Activated CD4-positive, alpha-beta T cell treated with anti-CD3 and anti-CD28 coated beads for 24 hours (primary cell): ENCODE results near the gene HES7.

ENCODE experiments used
- DNase-seq, 2 donors: peaks; one replicate each; pipeline ENCODE4 v3.0.0-alpha.2; 2020; ENCODE audit warnings: low read depth in 2 of 2

Gene HES7

DNA sequence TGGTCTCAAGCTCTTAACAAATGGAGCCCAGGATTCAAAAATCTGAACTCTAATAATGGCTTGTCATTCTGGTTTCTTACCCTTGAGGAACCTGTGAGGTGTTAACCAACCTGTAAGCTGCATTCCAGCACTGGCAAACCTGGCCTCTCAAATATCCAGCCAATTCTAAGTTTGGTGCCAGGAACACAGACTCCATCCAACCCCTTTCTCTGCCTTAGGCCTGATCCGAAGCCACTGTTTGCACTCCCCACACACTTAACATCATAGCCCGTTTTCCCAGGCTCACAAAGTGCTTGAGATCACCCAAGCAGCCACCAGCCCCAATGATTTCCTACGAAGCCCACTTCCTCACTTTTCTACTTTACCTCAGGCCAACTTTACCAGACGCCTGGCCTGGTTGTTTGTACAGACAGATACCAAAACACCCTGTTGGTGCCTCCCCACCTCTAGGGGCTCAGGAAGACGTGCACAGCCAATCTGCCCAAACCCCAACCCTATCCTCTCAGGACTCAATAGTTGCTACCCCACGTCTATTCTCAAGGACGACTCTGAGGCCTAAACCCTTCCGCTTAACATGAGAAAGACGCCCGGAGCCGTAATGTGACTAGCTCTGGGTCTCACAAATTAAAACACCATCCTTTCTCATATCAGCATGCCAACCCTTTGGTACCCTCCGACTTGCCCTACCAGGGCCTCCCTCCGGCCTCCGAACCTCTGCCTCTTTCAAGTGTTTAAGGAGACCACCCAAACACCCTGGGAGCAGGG, 31.5 kb upstream of the HES7 start:
- DNase-seq, result no peak

DNA sequence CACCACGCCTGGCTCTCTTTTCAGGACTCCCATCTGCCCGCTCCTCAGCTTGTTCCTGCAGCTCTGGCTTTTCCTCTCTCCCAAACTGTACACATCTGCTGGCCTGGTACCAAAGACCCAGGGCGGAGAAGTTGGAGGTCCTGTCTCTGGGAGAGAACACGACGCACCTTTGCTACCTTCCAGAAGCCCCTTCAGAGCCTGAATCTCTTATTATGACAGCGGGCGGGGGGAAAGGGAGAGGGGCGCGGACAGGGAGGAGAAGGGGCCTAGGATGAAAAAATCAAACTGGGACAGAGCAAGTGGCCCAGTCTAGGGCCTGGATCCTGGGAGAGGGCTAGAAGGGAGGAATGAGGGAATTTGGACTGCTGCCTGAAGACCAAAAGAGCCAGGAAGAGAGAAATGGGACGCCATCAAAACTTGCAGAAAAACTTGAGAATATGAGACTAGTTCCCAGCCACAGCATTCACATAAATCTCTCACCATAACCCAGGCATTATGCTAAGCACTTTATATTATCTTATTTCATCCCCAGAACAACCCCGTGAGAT, 30.8 kb upstream of the HES7 start:
- DNase-seq, result no peak

DNA sequence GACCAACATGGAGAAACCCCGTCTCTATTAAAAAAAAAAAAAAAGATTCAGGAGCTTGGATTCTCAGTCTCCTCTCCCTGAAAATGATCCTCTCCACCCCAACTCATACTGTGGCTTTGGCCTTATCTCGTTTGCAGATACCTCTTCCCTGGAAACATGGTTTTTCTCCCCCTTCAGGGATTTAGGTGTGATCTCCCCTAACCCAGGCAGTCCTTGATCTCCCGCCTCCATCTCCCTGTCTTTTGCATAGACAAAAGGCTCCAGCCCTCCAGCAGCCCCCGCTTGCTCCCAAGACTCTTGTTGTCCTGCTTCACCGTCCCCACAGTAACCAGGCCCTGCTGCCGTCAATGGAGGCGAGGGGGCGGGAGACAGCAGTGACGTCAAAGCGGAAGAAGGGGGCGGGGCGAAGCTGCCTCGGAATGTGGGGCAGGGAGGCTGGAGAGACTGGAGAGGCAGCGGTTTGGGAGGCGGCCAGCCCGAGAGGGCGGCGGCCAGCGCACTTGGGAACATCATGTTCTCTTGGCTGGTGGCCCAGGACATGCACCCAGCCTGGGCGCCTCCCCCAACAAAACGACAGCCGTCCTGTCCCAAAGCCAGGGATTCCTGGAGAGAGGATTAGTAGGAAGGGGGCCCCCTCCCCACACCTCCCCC, 30.2 kb upstream of the HES7 start:
- peak; percentile 62 to 90 for DNase-seq

GRCh38 chr17:8153525-8153956, 29.6 kb upstream of the HES7 start:
- DNase-seq, result peak in 1 of 2 donors; percentile 46

DNA sequence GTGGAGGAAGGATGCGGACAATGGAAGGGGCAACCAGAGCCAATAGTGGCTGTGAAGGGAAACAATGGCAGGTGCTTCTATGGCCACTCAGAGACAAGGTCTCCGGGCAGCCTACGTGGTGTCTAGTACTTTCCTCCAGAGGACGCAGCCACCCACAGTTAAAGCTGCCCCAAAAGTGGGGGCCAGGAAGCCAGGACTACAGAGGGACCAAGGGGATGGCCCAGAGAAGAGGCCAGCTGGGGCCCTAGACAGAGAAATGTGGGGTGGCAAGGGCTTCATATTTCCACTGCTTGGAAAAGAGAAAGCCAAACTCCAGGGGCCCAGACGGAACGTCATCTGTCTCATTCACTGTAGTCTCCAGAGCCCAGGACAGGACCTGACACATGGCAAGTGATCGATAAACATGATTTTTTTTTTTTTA, 29.1 kb upstream of the HES7 start:
- DNase-seq, result no peak

- DNase-seq, result peak; percentile 75 to 91
These were observed 28.3 kb upstream of the HES7 start, which contains the start of gene PER1 for GRCh38 chr17:8152112-8152775. PER1 (minus strand) TSS chr17:8152404; CDS start chr17:8150706, 1,698 bp downstream.

- no peak for DNase-seq
These were observed 27.8 kb upstream of the HES7 start for GRCh38 chr17:8151641-8152111.

DNA sequence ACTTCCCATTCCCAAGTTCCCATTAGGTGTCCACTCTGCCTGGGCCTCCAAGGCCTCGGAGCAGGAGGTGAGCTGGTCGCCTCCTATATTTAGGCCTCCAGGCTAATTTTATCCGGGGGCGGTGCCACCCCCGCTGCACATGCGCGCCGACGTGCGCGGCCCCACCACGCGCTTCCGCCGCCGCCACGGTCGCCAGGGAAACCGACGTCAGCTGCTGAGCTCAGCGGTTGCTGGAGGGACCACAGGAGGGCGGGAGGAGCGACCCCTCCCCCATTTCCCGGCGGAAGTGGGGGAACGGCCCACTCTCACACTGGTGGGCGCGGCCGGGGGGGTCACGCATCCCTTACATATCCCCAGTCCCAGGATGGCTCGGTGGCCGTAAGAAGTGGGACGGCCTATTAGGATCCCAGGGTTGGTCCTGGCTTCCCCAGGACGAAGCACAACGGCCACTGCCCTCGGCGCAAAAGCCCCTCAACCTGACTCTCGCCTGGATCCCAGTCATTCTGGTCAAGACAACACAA, 27.3 kb upstream of the HES7 start:
- peak; percentile 78 to 82 for DNase-seq

DNA sequence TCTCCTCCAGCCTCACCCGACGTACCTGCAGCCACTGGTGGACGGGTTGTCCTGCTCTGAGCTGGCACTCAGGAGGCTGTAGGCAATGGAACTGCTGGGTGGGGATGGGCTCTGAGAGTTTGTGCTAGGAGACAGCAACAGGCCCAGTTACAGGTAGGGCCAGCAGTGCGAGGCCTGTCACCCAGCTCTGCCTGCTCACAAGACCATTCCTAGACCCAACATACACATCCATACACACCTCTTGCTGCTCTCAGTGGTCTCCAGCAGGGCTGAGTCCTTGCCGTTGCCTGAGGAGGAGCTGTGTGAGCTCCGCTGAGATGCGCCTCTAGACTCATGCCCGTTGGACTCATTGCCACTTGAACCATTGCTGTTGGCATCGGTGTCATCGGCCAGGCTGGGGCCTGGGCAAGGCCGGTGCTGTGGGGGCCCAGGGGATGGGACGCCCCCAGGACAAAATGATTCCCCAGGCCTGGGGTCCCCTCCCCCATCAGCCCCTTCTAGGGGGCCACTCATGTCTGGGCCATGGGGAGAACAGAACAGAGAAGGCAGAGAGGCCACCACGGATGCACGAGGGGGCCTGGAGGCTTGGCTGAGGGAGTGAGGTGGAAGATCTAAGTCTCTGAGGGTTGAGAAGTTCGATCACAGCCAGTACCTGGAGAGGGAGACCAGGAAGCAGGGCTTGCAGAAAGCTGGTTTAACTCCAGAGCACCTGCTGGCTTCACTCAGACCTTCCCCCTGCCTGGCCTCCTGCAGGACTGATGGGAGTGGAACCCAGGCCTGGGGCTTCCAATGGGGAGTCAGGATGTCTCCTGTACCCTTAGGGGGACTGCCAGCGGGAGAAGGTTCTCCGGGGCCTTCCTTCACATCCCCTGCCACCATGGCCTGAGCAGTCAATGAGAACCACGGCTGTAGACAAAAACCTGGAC, 26.6 kb upstream of the HES7 start:
- no peak for DNase-seq

DNA sequence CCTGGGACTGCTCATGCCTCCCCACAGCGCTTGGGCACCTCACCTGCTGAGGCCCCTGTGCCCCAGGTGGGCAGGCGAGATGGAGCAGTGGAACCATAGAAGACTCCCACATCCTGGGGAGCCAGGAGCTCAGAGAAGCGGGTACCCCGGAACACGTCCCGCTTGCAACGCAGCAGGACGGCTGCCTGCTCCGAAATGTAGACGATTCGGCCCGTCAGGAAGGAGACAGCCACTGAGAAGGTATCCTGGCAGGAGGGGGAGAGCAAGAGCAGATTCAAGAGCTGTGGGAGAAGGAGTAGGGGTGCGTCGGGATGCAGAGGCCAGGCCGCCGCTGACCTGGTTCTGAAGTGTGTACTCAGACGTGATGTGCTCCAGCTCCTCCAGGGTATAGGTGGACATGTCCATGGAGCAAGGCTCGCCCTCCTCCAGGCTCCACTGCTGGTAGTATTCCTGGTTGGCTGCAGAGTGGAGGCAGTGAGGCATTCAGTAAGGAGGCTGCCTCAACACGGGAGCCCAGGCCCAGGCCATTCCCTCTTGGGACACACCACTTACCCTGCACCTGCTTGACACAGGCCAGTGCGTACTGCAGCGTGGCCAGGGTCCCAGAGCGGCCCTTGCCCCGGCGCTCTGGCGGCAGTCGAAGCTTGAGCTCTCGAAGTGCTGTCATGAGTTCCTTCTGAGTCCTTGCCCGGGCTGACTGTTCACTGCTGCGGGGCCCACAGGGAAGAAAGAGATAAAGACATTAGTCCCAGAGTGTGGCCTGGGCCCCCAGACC, 25.7 kb upstream of the HES7 start:
- no peak for DNase-seq

DNA sequence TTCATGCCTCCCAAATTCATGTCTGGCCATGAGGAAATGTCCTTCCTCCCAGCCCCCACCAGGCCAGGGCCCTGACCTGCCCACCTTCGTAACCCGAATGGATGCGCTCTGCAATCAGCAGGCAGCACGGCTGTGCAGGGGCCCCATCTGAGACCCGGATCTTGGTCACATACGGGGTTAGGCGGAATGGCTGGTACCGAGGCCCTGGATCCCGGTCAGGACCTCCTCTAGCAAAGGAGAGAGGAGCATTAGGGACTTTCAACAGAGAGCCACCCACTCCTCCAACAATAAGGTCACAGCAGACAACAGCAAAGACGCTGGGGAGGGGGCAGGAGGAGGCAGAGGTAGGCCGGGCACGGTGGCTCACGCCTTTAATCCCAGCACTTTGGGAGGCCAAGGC, 24.7 kb upstream of the HES7 start:
- DNase-seq, result no peak

GRCh38 chr17:8147805-8148404, 24.0 kb upstream of the HES7 start:
- DNase-seq, result no peak

DNA sequence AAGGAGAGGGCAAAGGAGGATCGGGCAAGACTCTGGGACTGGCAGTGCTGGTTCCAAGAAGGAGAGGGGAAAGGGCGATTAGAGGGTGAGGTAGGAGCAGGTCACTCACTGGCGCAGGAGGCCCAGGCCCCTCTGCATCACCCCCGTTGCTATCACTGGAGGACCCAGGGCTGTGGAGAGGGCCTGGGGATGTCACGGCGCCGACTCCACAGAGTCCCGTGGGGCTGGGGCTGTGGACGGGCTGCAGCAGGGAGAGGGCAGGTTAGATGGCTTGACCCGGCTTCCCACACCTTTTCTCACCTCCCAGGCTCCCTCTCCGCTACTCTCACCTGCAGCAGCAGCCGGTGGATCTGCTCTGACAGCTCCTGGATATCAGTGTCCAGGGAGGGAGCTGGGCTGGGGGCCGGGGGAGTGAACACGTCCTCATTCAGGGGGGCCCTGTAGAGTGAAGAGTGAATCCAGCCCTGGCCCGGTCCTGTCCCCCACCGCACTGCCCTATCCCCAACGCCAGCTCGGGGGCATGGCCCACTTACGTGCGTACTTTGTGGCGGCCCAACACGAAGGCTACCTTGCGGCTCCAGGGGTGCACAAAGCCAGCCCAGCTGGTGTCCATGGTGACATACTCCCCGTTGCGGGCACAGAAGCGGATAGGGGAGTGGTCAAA, 23.4 kb upstream of the HES7 start:
- DNase-seq, result no peak

- no peak for DNase-seq
These were observed 22.7 kb upstream of the HES7 start for GRCh38 chr17:8146381-8147140.

DNA sequence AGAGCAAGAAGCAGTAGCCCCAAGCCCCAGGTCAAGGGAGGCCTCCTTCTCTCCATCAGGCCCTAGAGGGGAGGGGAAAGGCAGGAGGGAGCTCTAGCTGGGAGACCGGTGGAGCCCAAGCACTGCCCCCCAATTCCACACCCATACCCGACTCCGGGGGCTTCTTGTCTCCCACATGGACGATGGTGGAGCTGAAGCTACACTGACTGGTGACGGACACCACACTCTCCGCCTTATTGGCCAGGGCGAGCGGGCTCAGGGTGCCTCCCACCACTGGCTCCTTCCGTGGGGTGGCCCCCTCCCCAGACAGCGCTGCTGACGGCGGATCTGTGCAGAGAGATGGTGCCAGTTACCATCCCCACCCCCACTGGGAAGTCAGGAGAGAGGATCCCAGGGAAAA, 21.9 kb upstream of the HES7 start:
- no peak for DNase-seq

- DNase-seq, result no peak
These were observed 20.7 kb upstream of the HES7 start for GRCh38 chr17:8144401-8145231.

DNA sequence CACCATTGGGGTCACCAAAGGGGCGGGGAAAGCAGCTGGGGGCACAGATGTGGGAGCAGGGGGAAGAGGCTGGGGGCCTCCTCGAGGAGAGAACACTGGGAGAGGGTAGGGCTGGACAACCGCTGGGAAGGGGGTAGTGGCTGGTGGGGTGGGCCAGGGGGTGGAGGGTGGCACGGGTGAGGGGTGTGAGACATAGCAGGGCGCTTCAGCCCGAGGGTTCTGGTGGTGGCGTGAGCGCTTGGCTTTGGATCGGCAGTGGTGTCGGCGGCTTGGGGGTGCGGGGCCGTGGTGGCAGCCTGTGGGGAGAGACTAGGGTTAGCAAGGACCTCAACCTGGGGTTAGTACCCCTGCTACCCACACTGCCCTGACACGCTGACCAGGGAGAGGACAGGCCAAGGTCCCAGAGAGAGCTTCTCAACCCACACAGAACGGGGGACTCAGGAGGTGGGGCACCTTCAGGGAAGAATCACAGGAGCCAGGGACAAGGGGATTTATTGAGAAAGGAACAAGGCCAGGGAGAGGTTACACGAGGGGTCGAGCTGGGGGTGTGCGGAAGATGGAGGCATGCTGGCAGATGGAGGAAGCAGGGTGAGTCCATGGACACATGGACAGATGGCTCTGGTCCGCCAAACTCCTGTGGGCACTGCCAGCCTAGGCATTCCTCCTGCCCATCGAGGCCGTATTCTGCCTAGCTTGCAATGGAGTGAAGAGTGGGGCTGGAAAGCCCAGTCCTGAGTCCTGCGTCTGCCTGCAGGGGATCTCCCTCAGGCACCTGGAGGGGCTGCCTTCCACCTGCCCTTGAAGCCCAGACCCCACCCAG, 19.9 kb upstream of the HES7 start:
- no peak for DNase-seq
